Smooth muscle cell (in vitro differentiated cells): ENCODE data around the gene ABCB8. TPM values are rescaled to one million over a fixed set of nuclear protein-coding genes. Genes with fewer than 3 reads are reported as not detected.

Experiments
- DNase-seq: peaks from one replicate; lab custom pipeline; 2025; ENCODE audit not compliant: unreplicated experiment; lab: John Stamatoyannopoulos, UW
- H2AFZ ChIP-seq: fragments of 200-600 bp; sonication (generic); 2 replicates; pipeline ENCODE4 v1.6.0; 2016; ENCODE audit warnings: antibody characterized with exemption, low read depth, mild to moderate bottlenecking
- H3F3A ChIP-seq: fragments of 200-600 bp; sonication (generic); 2 replicates; pipeline ENCODE4 v1.6.0; 2017; ENCODE audit warnings: antibody characterized with exemption, low read depth
- H3K27ac ChIP-seq: fragments of 200-600 bp; sonication (generic); 2 replicates; pipeline ENCODE4 v1.5.1; 2016; ENCODE audit warnings: low read depth, mild to moderate bottlenecking
- H3K27me3 ChIP-seq: fragments of 200-600 bp; sonication (generic); 2 replicates; pipeline ENCODE4 v1.6.1; 2016; ENCODE audit warnings: low read depth, mild to moderate bottlenecking
- H3K36me3 ChIP-seq: fragments of 200-600 bp; sonication (generic); 2 replicates; pipeline ENCODE4 v1.5.1; 2016; ENCODE audit warnings: low read depth
- H3K4me1 ChIP-seq: fragments of 200-600 bp; sonication (generic); 2 replicates; pipeline ENCODE4 v1.5.1; 2016; ENCODE audit warnings: low read depth
- H3K4me2 ChIP-seq: fragments of 200-600 bp; sonication (generic); 2 replicates; pipeline ENCODE4 v1.6.0; 2016; ENCODE audit warnings: mild to moderate bottlenecking
- H3K4me3 ChIP-seq: fragments of 200-600 bp; sonication (generic); 2 replicates; pipeline ENCODE4 v1.5.1; 2016; ENCODE audit warnings: mild to moderate bottlenecking
- H3K79me2 ChIP-seq: fragments of 200-600 bp; sonication (generic); 2 replicates; pipeline ENCODE4 v1.6.0; 2016; ENCODE audit warnings: low read depth, mild to moderate bottlenecking
- H3K9ac ChIP-seq: fragments of 200-600 bp; sonication (generic); 2 replicates; pipeline ENCODE4 v1.6.0; 2016; ENCODE audit warnings: low read depth
- H3K9me3 ChIP-seq: fragments of 200-600 bp; sonication (generic); replicated peaks from 2 replicates; pipeline ENCODE4 v1.5.1; 2016; ENCODE audit warnings: low read depth
- H4K20me1 ChIP-seq: fragments of 200-600 bp; sonication (generic); 2 replicates; pipeline ENCODE4 v1.6.0; 2016; ENCODE audit warnings: low read depth
- CTCF ChIP-seq: fragments of 200-600 bp; sonication (generic); IDR thresholded peaks from 2 replicates; pipeline ENCODE4 v1.5.1; 2017; ENCODE audit warnings: borderline replicate concordance, mild to moderate bottlenecking, antibody characterized with exemption; ENCODE audit not compliant: insufficient read depth, poor library complexity, severe bottlenecking
- WGBS: methylation state at CpG from one replicate; pipeline ENCODE4 v1.1.7; 2016; ENCODE audit warnings: low lambda C conversion rate; 5-methylcytosine and 5-hydroxymethylcytosine counted together
- polyA plus RNA-seq: library from polyadenylated mRNA; unstranded; fragments of >200 nt; fragmentation: Nextera tagmentation; extraction: Ambion mirVana; gene quantifications from 2 replicates; pipeline ENCODE4 v1.2.1, GENCODE V29; 2016
- total RNA-seq: library from RNA; depleted of rRNA; stranded (reverse); fragments of >200 nt; gene quantifications from 2 replicates; pipeline ENCODE4 v1.2.3, GENCODE V29; 2014

The ABCB8 gene
- total and polyA plus RNA-seq, 2 experiments from 2014 or later, result 23.4 to 24.2 TPM

GRCh38 chr7:151074817-151075661 is 46.8 kb downstream of the ABCB8 start:
- H3K27me3 ChIP-seq, result no peaks in the 10 kb centered on the region
- no peak for TF ChIP-seq CTCF
- no peaks in the 10 kb centered on the region for H3K36me3 ChIP-seq
- WGBS, result 97% methylated on average over 26 of the region's 26 CpGs
- no peak overlapping the region for H2AFZ ChIP-seq
- H3K9ac ChIP-seq, result no peak overlapping the region
- peaks cover 16% of the 10 kb centered on the region for H3F3A ChIP-seq
- H4K20me1 ChIP-seq, result peaks cover 23% of the 10 kb centered on the region
- H3K4me3 ChIP-seq, result no peak overlapping the region
- no peak for DNase-seq
- H3K4me2 ChIP-seq, result no peak overlapping the region
- no peak overlapping the region for H3K27ac ChIP-seq
- peaks cover 7% of the 10 kb centered on the region for H3K4me1 ChIP-seq
- H3K9me3 ChIP-seq, result no peaks in the 10 kb centered on the region
- H3K79me2 ChIP-seq, result peaks cover 16% of the 10 kb centered on the region

- no peak overlapping the region for H3K9ac ChIP-seq
- no peak overlapping the region for H3K4me2 ChIP-seq
- peaks cover 7% of the 10 kb centered on the region for H3K4me1 ChIP-seq
- peaks cover 16% of the 10 kb centered on the region for H3F3A ChIP-seq
- H3K9me3 ChIP-seq, result no peaks in the 10 kb centered on the region
- peaks cover 21% of the 10 kb centered on the region for H3K79me2 ChIP-seq
- H3K36me3 ChIP-seq, result no peaks in the 10 kb centered on the region
- no peak overlapping the region for H3K4me3 ChIP-seq
- WGBS, result 100% methylated on average over 3 of the region's 7 CpGs
- no peak overlapping the region for H3K27ac ChIP-seq
- no peak overlapping the region for H2AFZ ChIP-seq
- no peaks in the 10 kb centered on the region for H3K27me3 ChIP-seq
- TF ChIP-seq CTCF, result no peak
- no peak for DNase-seq
- H4K20me1 ChIP-seq, result peaks cover 21% of the 10 kb centered on the region
Measured at GRCh38 chr7:151075662-151075971, 47.4 kb downstream of the ABCB8 start.

- H3K4me2 ChIP-seq, result no peak overlapping the region
- no peak for DNase-seq
- WGBS, result 89% methylated on average over 22 of the region's 22 CpGs
- H3F3A ChIP-seq, result peaks cover 16% of the 10 kb centered on the region
- H3K79me2 ChIP-seq, result peaks cover 21% of the 10 kb centered on the region
- no peak overlapping the region for H3K27ac ChIP-seq
- no peaks in the 10 kb centered on the region for H3K36me3 ChIP-seq
- H3K27me3 ChIP-seq, result no peaks in the 10 kb centered on the region
- no peak overlapping the region for H2AFZ ChIP-seq
- H3K4me3 ChIP-seq, result no peak overlapping the region
- H3K9me3 ChIP-seq, result no peaks in the 10 kb centered on the region
- no peak overlapping the region for H3K9ac ChIP-seq
- TF ChIP-seq CTCF, result no peak
- H3K4me1 ChIP-seq, result peaks cover 9% of the 10 kb centered on the region
- peaks cover 21% of the 10 kb centered on the region for H4K20me1 ChIP-seq
Measured at GRCh38 chr7:151075978-151076426, 47.8 kb downstream of the ABCB8 start.
